Adrenal gland (tissue), 12 donors: Measurements from ENCODE around the gene NECAB2. TPM values are rescaled to one million over a fixed set of nuclear protein-coding genes. Genes with fewer than 3 reads are reported as not detected.
A peak's percentile ranks its signal among the peaks of the same experiment; 100 is the strongest.

Experiments
- DNase-seq, 7 donors: peaks; one replicate each; pipeline ENCODE4 v3.0.0-alpha.2; 2019 to 2020
- H3K27ac ChIP-seq, 5 donors: fragments of 200-600 bp; sonication (generic) in 4 of 5; 1 replicate in 3 of 5; 2 replicates in 2 of 5; pipeline versions ENCODE4 v1.5.1 to v1.8.0; 2016 to 2020; ENCODE audit warnings: mild to moderate bottlenecking in 1 of 5
- H3K27me3 ChIP-seq: fragments of 200-600 bp; 2 replicates; pipeline ENCODE4 v1.8.0; 2021
- H3K36me3 ChIP-seq, 2 donors: fragments of 200-600 bp; replicated peaks in 1 of 2; 1 replicate in 1 of 2; 2 replicates in 1 of 2; pipeline versions ENCODE4 v1.5.1 to v1.8.0; 2018 to 2022
- H3K4me1 ChIP-seq, 2 donors: fragments of 200-600 bp; replicated peaks in 1 of 2; 1 replicate in 1 of 2; 2 replicates in 1 of 2; pipeline versions ENCODE4 v1.5.1 to v1.8.0; 2018 to 2021
- H3K4me3 ChIP-seq, 4 donors: fragments of 200-600 bp; sonication (generic) in 3 of 4; one replicate each; pipeline ENCODE4 v1.5.1; 2016 to 2018
- H3K9me3 ChIP-seq, 3 donors: fragments of 200-600 bp; sonication (generic) in 1 of 3; replicated peaks in 1 of 3; 1 replicate in 2 of 3; 2 replicates in 1 of 3; pipeline versions ENCODE4 v1.5.1 to v1.8.0; 2016 to 2021
- CTCF ChIP-seq, 6 experiments: fragments of 450-650 bp in 4 of 6; fragments of 200-600 bp in 2 of 6; sonication (generic) in 1 of 6; IDR thresholded peaks; 1 replicate in 5 of 6; 2 replicates in 1 of 6; pipeline versions ENCODE4 v1.5.1 to v1.8.0; 2016 to 2021; ENCODE audit warnings: antibody characterized with exemption in 6 of 6, mild to moderate bottlenecking in 2 of 6, moderate library complexity in 1 of 6
- POLR2A ChIP-seq, 2 donors: fragments of 450-650 bp; IDR thresholded peaks; one replicate each; pipeline ENCODE4 v1.6.1; 2017; ENCODE audit warnings: antibody characterized with exemption in 2 of 2, mild to moderate bottlenecking in 2 of 2, moderate library complexity in 1 of 2
- WGBS, 4 donors: extraction: QIAGEN DNeasy Blood & Tissue Kit in 2 of 4; methylation state at CpG; one replicate each; pipeline versions ENCODE4 v1.1.5 to v1.1.7; 2013 to 2017; 5-methylcytosine and 5-hydroxymethylcytosine counted together
- intact Hi-C, 2 donors: fragments of 100-400 bp; cut with DNase I; formaldehyde crosslinking; loops; one replicate each; pipeline versions ENCODE4 v1.14.1 to v1.15.0; 2022 to 2023
- polyA plus RNA-seq, 3 donors: library from polyadenylated mRNA; stranded (reverse); fragments of 200-250 nt in 2 of 3; fragments of 350-450 nt in 1 of 3; fragmentation: Illumina TruSeq in 1 of 3; extraction: RNeasy Lipid Tissue Mini Kit (QIAGEN cat#74804) in 1 of 3; gene quantifications; one replicate each; pipeline ENCODE4 v1.2.3, GENCODE V29; 2013 to 2014
- total RNA-seq, 9 donors: library from RNA; depleted of rRNA in 4 of 9; stranded (reverse); fragments of >200 nt in 4 of 9; fragments of 120-200 nt in 1 of 9; fragmentation: NEBNext Ultra II Directional in 1 of 9; extraction: Animal tissue kit (Norgen Biotek cat#: 25700) in 1 of 9; gene quantifications; one replicate each; pipeline versions ENCODE4 v1.1.0 to v1.2.4, GENCODE V29; 2013 to 2023
- donor health status: healthy with polysubstance abuse.
- donor health status: Bipolar disorder and iron deficiency.
- donor health status: DM: yes; HTN: yes; CAD: no.
- donor health status: DM: no; HTN: no; CAD: no.
- donor health status: DM: no; HTN: no; CAD: no.
- donor health status: DM: yes; HTN: yes; CAD: no.

Gene NECAB2
- total and polyA plus RNA-seq, 12 donors, result 0.14 to 2.1 (median 0.36) TPM; not detected in 3

- intact Hi-C loops, result loop anchor here (5.0 to 10.0 kb wide), 3 partner anchors 222 to 525 kb away; partner anchors contain the start of gene TAF1C (in 1 of the 2)
- Histone ChIP-seq H3K9me3 (no peaks in the 10 kb centered on the region), H3K27me3 (no peaks in the 10 kb centered on the region), H3K4me3 (no peak overlapping the region), H3K27ac (no peak overlapping the region), H3K4me1 (peaks cover 5 to 31% of the 10 kb centered on the region in 2 donors), H3K36me3 (peaks cover 0 to 46% of the 10 kb centered on the region in 2 donors)
- WGBS, 4 donors, result 76 to 82% (median 79%) methylated on average over 11 to 12 of the region's 12 CpGs
- TF ChIP-seq CTCF (IDR thresholded peaks at IDR 0.05) (no peak), POLR2A (IDR thresholded peaks at IDR 0.05) (no peak)
- DNase-seq, result peak in 1 of 7 donors; percentile 53
Observed at GRCh38 chr16:83959656-83960434, 8.2 kb upstream of the NECAB2 start.

GRCh38 chr16:83960521-83961249 lies 7.4 kb upstream of the NECAB2 start:
- 86 to 92% (median 91%) methylated on average over 28 to 29 of the region's 29 CpGs for WGBS, 4 donors
- Histone ChIP-seq H3K4me1 (peaks cover 0 to 26% of the 10 kb centered on the region in 2 donors), H3K27ac (no peak overlapping the region), H3K36me3 (peaks cover 0 to 54% of the 10 kb centered on the region in 2 donors), H3K4me3 (no peak overlapping the region), H3K27me3 (no peaks in the 10 kb centered on the region), H3K9me3 (no peaks in the 10 kb centered on the region)
- intact Hi-C loops, result loop anchor here (10.0 kb wide), 2 partner anchors 224 to 524 kb away; partner anchors contain the start of gene TAF1C (in 1 of the 2)
- DNase-seq, result no peak
- TF ChIP-seq POLR2A (IDR thresholded peaks at IDR 0.05) (no peak), CTCF (IDR thresholded peaks at IDR 0.05) (no peak)

- TF ChIP-seq CTCF (IDR thresholded peaks at IDR 0.05) (no peak), POLR2A (IDR thresholded peaks at IDR 0.05) (no peak)
- no peaks in the 10 kb centered on the region for H3K9me3 ChIP-seq
- intact Hi-C loops, result loop anchor here (10.0 kb wide), 2 partner anchors 223 to 523 kb away; partner anchors contain the start of gene TAF1C (in 1 of the 2)
- no peak overlapping the region for H3K4me3 ChIP-seq
- no peak overlapping the region for H3K27ac ChIP-seq
- no peaks in the 10 kb centered on the region for H3K27me3 ChIP-seq
- 87 to 94% (median 92%) methylated on average over 2 to 5 of the region's 5 CpGs for WGBS, 4 donors
- DNase-seq, result no peak
- H3K36me3 ChIP-seq, result peaks cover 0 to 57% of the 10 kb centered on the region in 2 donors
- H3K4me1 ChIP-seq, result peaks cover 0 to 21% of the 10 kb centered on the region in 2 donors
Observed at GRCh38 chr16:83961591-83961990, 6.5 kb upstream of the NECAB2 start.
